ENCODE results near the gene FCHSD2. TPM values are rescaled to one million over a fixed set of nuclear protein-coding genes. Genes with fewer than 3 reads are reported as not detected.

The FCHSD2 gene
- total RNA-seq, 4 donors from 2014 or later, result 15.4 to 37.8 (median 31.9) TPM

DNA sequence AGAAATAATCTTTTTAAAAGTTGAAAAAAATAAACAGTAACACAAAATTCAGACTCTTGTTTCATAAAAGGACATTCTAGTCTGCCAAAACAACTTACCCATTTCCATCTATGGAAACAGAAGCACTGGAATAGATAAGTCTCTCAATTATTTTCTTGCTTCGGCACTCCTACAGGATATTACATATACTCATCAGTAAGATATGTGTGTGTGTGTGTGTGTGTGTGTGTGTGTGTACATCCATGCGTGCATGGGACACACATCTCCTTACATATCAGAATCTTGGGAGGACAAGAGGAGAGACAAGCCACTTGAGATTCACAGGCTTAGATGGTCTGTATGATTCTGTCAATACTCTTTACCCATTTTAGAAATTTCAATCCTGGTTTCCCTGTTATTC, 183.3 kb downstream of the FCHSD2 start:
- no peak for DNase-seq (ENCODE audit: low spot score)
- no peak for TF ChIP-seq CTCF (IDR thresholded peaks at IDR 0.05)
- ATAC-seq (ENCODE audit: low FRiP score), result no peak

- no peak for DNase-seq (ENCODE audit: low spot score)
- no peak for TF ChIP-seq CTCF (IDR thresholded peaks at IDR 0.05)
- ATAC-seq (ENCODE audit: low FRiP score), result no peak
Measured at GRCh38 chr11:72955466-72955865, 186.7 kb downstream of the FCHSD2 start.

DNA sequence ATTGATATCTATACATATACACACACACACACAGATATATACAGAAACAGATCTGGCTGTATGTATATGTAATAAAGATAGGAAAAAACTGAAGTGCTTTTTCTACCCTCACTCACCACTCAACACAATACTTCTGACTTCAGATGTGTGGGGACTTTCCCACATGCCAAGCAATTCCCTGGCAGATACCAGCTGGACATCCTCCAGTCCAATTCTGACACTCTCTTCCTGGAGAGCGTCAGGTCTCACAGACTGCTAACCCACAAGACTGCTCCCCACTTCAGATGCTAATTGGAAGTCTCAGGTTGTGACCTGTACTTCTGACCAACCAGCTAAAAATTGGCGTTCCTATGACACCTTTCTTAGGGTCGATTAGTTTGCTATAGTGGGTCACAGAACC, 187.3 kb downstream of the FCHSD2 start:
- TF ChIP-seq CTCF (IDR thresholded peaks at IDR 0.05), result no peak
- DNase-seq (ENCODE audit: low spot score) (no peak), ATAC-seq (ENCODE audit: low FRiP score) (no peak)

DNA sequence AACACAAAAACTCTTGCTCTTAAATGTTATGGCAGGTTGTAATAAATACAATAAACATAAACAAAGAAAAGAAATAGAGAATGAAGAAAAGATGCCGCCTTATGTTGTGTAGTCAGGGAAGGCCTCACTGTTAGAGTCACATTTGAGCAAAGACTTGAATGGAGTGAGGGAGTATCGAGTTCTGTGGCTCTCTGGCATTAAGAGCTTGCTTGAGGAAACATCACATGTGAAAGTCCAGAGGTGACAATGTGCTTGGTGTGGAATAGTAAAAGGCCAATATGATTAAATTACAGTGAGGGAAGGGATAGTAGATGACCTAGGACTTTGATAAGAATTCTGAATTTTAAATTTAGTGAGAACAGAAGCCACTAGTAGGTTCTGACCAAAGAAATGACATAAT, 188.5 kb downstream of the FCHSD2 start:
- no peak for TF ChIP-seq CTCF (IDR thresholded peaks at IDR 0.05)
- DNase-seq (ENCODE audit: low spot score), result no peak
- ATAC-seq (ENCODE audit: low FRiP score), result no peak

GRCh38 chr11:72951888-72952287, 190.2 kb downstream of the FCHSD2 start:
- no peak for TF ChIP-seq CTCF (IDR thresholded peaks at IDR 0.05)
- no peak for ATAC-seq (ENCODE audit: low FRiP score)
- DNase-seq (ENCODE audit: low spot score), result no peak

- ATAC-seq (ENCODE audit: low FRiP score) (no peak), DNase-seq (ENCODE audit: low spot score) (no peak)
Measured at GRCh38 chr11:72951193-72951592, 190.9 kb downstream of the FCHSD2 start.

More at GRCh38 chr11:72951193-72951592, 190.9 kb downstream of the FCHSD2 start:
- no peak for TF ChIP-seq CTCF (IDR thresholded peaks at IDR 0.05)

Measured in omental fat pad (tissue), 4 donors.